Measurements from ENCODE around the gene SIN3A.

- no peak for TF ChIP-seq CTCF (IDR thresholded peaks at IDR 0.05)
- no peak for TF ChIP-seq EZH2 (IDR thresholded peaks at IDR 0.05; ENCODE audit: borderline replicate concordance, insufficient read depth, low read depth, low read length, poor library complexity, severe bottlenecking)
Measured at GRCh38 chr15:75353604-75354003, 97.9 kb downstream of the SIN3A start.
